BJ (cell line): ENCODE measurements around the gene TUBA3E. TPM values are rescaled to one million over a fixed set of nuclear protein-coding genes. Genes with fewer than 3 reads are reported as not detected.
"Not testable (repeated sequence)": the region's sequence is repeated elsewhere in the genome, so short reads cannot be mapped to it uniquely, and the experiment has no call there.

Source experiments
- CTCF ChIA-PET: fragments of 350-600 bp; formaldehyde crosslinking; extraction: SDS; loops from one replicate; lab custom pipeline; 2021; ENCODE audit warnings: antibody characterized with exemption, inconsistent platforms; lab: Yijun Ruan, JAX
- POLR2A ChIA-PET: fragments of 300-600 bp; sonication (Branson Sonifier 250); formaldehyde crosslinking; extraction: SDS; loops from one replicate; lab custom pipeline; 2021; ENCODE audit warnings: antibody characterized with exemption; lab: Charles Lee
- DNase-seq: peaks from one replicate; pipeline ENCODE4 v3.0.0-alpha.2; 2011; ENCODE audit warnings: low read depth
- H3K27me3 ChIP-seq: 2 replicates; pipeline ENCODE4 v1.6.0; 2011; ENCODE audit warnings: low read length; ENCODE audit not compliant: control insufficient read depth, insufficient read depth
- H3K36me3 ChIP-seq: 2 replicates; pipeline ENCODE4 v1.5.1; 2011; ENCODE audit warnings: low read length; ENCODE audit not compliant: control insufficient read depth, insufficient read depth
- H3K4me3 ChIP-seq: 2 replicates; pipeline ENCODE4 v1.5.1; 2011; ENCODE audit warnings: low read depth, mild to moderate bottlenecking, control low read depth, low read length
- polyA plus RNA-seq: library from polyadenylated mRNA; depleted of rRNA; stranded (reverse); fragments of >200 nt; gene quantifications from 2 replicates; pipeline ENCODE4 v1.2.3, GENCODE V29; 2011
- TF ChIP-seq, protein P1 (sequence below): IDR thresholded peaks from 2 replicates; pipeline ENCODE4 v1.5.1; 2011; ENCODE audit warnings: low read depth, mild to moderate bottlenecking, control low read depth, inconsistent platforms, low read length, moderate library complexity; ENCODE audit not compliant: insufficient read depth

Gene TUBA3E
- polyA plus RNA-seq, 1 experiment = not detected

DNA sequence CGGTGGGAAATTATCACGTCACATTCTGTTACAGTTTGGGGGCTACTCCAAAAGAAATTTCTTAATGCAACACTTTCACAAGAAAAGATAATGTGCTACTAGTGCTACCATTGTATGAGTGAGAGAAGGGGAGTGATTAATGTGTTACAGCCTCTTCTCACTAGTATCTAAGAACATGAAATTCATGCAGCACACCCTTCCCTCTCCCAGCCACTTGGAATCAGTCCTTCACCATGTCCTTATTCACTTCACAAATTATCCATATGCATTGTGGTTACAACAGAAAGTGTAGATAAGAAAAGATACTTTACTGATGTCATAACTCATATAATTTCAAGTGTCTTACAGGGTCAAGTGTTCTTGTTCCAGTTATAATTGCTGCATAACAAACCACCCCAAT, 20.9 kb upstream of the TUBA3E start:
- CTCF ChIA-PET, DNase-seq, H3K27me3 ChIP-seq, POLR2A ChIA-PET, H3K4me3 ChIP-seq, H3K36me3 ChIP-seq: not testable (repeated sequence)

DNA sequence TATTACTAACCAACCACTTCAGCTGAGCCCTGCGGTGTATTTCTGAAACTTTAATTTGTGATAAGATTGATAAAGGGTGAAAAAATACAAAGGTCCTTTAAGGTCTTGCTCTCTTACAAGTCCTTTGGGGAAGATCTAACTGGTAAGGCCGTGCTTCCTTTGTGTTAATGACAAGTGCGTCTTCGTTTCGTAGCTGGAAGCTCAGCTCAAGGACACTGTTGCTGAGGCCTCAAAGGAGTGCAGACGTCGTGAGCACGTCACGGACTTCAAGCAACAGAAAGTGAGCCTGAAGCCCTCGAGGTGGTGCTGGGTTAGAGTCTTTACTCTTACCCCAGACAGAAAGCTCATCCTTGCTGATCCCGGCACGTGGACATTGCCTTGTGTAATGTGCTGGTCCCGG, 8.8 kb upstream of the TUBA3E start:
- H3K27me3 ChIP-seq, H3K36me3 ChIP-seq, H3K4me3 ChIP-seq, DNase-seq, CTCF ChIA-PET, POLR2A ChIA-PET: not testable (repeated sequence)

DNA sequence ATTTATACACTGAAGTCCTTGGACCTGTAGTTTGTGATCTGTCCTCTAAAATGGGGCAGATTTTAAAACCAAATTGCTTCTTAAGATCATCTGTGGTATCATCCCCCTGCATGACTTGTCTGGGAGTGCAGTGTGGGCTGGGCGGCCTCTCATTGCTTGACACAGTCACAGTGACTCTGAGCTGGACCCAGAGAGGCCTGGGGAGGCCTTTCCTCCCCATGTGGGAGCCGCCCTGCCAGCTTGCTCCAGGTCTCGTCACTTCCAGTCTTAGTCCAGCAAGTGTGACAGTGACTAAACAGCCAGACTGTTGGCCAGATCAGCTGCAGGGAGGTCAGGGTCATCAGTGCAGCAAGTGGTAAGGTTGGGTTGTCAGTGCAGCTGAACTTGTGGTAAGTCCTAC, 4.9 kb upstream of the TUBA3E start:
- H3K27me3 ChIP-seq, H3K4me3 ChIP-seq, POLR2A ChIA-PET, DNase-seq, CTCF ChIA-PET, H3K36me3 ChIP-seq: not testable (repeated sequence)

DNA sequence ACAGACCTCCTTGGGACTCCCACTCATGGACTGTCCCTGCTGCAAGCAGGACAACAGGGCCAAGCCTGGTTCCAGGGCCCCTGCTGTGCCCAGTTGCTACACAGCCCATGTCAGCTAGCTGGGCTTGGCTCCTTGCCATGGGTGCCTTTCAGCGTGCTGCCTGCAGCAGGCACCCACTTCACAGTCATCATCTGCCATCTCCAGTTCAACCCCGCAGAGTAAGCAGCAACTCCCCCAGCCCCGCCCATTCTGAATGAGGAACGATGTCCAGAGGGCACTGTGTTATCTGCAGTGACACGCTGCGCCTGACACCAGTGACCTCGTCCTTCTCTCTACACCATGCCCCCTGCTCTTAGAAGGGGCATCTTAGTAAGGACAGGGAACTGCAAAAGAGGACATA, 4.3 kb upstream of the TUBA3E start:
- DNase-seq, H3K36me3 ChIP-seq, H3K27me3 ChIP-seq, CTCF ChIA-PET, POLR2A ChIA-PET, H3K4me3 ChIP-seq: not testable (repeated sequence)

DNA sequence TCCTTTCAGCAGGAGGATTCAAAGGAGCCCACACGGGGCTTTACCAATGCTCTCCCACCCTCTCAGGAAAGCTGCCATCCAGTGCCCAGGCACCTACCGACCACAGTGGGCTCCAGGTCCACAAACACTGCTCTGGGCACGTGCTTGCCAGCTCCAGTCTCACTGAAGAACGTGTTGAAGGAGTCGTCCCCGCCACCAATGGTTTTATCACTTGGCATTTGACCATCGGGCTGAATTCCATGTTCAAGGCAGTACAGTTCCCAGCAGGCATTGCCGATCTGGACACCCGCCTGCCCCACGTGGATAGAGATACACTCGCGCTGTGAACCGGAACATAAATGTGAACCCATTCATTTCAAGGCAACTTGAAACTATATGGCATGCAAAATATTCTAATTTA, 2.2 kb downstream of the TUBA3E start:
- H3K27me3 ChIP-seq, POLR2A ChIA-PET, CTCF ChIA-PET, DNase-seq, H3K36me3 ChIP-seq, H3K4me3 ChIP-seq: not testable (repeated sequence)

DNA sequence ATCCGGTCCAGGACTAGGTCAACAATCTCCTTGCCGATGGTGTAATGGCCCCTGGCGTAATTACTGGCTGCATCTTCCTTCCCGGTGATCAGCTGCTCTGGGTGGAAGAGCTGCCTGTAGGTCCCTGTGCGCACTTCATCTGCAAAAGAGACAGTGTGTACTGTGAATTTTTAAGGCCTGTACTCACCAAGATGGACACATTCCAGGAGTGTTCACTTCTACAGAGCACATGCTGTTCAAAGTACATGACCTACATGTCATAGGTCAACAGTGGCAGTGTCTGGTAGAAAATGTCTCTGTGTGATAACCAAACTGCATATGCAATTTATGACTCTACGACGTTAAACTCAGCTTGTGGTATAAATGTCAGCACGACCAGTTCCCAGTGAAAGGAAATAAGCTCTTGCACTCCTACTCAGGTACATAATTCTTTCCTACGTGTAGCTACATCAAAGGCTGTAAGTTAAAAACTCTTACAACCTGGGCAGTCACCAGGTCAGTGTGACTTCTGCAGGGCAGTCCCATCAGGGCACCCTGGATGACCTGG, 3.1 kb downstream of the TUBA3E start:
- H3K4me3 ChIP-seq, H3K36me3 ChIP-seq, CTCF ChIA-PET, H3K27me3 ChIP-seq, POLR2A ChIA-PET, DNase-seq: not testable (repeated sequence)

DNA sequence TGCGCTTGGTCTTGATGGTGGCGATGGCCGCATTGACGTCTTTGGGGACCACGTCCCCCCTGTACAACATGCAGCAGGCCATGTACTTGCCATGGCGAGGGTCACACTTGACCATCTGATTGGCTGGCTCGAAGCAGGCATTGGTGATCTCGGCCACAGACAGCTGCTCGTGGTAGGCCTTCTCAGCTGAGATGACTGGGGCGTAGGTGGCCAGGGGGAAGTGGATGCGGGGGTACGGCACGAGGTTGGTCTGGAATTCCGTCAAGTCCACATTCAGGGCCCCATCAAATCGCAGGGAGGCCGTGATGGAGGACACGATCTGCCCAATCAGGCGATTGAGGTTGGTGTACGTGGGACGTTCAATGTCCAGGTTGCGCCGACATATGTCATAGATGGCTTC, 4.4 kb downstream of the TUBA3E start:
- H3K36me3 ChIP-seq, H3K27me3 ChIP-seq, H3K4me3 ChIP-seq, POLR2A ChIA-PET, CTCF ChIA-PET, DNase-seq: not testable (repeated sequence)

DNA sequence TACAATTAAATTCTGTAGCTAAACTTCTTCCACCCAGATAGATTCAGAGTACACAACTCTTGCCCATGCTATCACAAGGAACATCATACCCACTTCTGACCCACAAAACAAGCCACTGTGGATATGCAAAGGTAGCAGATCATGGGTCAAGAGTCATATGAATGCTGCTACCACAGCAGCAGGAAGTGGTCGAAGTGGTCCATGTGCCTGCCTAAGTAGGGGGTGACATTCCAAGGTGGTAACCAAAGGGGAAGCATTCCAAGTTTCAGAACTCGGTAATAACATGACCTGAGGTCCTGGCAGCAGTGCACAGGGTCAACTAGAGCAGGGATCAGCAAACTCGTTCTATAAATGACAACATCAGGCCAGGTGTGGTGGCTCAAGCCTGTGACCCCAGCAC, 5.8 kb downstream of the TUBA3E start:
- H3K4me3 ChIP-seq, POLR2A ChIA-PET: not testable (repeated sequence)

DNA sequence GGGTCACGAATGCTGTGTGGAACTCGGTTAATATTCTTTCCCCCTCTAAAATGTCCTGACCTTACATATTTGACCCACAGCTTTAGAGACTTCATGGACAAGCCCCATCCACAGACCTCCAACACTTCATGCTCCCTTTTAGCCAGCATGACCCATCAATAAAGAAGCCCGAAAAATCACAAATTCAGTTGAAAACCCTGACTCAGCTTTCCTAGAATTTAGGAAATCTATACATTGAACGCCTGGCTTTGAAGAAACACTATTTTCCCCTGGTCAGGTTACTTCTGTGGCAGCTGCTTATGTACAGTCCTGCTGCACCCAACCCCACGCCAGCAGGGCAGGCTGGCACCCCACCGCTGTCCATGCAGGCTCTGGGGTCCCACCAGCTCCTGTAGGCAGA, 6.9 kb downstream of the TUBA3E start:
- DNase-seq, H3K4me3 ChIP-seq, H3K27me3 ChIP-seq, POLR2A ChIA-PET, H3K36me3 ChIP-seq: not testable (repeated sequence)
- CTCF ChIA-PET = interaction anchor here (1.1 kb wide), 1 partner anchor 10 kb away, joined by 4 read pairs; the partner anchor contains the start of gene SMPD4

More for the DNA sequence above, 5.8 kb downstream of the TUBA3E start:
- CTCF ChIA-PET, DNase-seq, H3K27me3 ChIP-seq, H3K36me3 ChIP-seq: not testable (repeated sequence)

DNA sequence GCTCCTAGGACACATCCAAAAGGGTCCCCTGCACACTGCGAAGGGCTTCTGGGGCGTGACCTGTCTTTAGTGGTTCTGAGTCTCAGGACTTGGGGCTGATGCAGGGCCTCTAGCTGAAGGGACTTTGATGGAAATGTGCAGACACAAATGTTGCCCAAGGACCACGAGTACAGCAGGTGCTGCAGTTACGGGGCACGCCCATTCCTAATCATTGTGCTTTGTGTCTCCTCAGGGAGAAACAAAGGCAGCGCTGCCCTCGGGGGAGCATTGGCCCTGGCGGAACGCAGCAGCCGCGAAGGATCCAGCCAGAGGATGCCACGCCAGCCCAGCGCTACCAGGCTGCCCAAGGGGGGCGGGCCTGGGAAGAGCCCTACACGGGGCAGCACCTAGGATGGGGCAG, 8.0 kb downstream of the TUBA3E start:
- CTCF ChIA-PET = no interaction called here
- TF ChIP-seq, protein P1, sequence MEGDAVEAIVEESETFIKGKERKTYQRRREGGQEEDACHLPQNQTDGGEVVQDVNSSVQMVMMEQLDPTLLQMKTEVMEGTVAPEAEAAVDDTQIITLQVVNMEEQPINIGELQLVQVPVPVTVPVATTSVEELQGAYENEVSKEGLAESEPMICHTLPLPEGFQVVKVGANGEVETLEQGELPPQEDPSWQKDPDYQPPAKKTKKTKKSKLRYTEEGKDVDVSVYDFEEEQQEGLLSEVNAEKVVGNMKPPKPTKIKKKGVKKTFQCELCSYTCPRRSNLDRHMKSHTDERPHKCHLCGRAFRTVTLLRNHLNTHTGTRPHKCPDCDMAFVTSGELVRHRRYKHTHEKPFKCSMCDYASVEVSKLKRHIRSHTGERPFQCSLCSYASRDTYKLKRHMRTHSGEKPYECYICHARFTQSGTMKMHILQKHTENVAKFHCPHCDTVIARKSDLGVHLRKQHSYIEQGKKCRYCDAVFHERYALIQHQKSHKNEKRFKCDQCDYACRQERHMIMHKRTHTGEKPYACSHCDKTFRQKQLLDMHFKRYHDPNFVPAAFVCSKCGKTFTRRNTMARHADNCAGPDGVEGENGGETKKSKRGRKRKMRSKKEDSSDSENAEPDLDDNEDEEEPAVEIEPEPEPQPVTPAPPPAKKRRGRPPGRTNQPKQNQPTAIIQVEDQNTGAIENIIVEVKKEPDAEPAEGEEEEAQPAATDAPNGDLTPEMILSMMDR = no peak
- DNase-seq = no peak

DNA sequence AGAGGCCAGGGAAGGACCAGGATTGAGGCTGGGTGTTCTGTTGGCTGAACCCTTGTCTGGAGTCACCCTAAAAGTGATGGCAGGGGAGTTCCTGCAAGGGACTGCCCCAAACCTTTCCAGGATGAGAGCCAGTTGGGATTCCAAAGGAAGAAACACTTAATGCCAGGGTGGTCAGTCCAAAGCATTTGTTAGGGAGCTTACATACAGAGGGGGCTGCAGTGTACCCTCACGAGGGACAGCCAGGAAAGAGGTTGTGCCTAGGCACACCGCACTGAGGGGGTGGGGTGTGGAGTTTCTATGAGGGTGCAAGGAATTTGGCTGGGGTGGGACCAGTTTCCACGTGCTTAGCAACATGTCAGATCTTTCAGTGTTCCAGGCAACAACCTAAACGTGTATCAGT, 9.3 kb downstream of the TUBA3E start:
- CTCF ChIA-PET, POLR2A ChIA-PET: not testable (repeated sequence)

More for the DNA sequence above, 8.0 kb downstream of the TUBA3E start:
- no peak overlapping the region for H3K4me3 ChIP-seq
- H3K27me3 ChIP-seq = no peaks in the 10 kb centered on the region
- peaks cover 3% of the 10 kb centered on the region for H3K36me3 ChIP-seq
- POLR2A ChIA-PET = no interaction called here

DNA sequence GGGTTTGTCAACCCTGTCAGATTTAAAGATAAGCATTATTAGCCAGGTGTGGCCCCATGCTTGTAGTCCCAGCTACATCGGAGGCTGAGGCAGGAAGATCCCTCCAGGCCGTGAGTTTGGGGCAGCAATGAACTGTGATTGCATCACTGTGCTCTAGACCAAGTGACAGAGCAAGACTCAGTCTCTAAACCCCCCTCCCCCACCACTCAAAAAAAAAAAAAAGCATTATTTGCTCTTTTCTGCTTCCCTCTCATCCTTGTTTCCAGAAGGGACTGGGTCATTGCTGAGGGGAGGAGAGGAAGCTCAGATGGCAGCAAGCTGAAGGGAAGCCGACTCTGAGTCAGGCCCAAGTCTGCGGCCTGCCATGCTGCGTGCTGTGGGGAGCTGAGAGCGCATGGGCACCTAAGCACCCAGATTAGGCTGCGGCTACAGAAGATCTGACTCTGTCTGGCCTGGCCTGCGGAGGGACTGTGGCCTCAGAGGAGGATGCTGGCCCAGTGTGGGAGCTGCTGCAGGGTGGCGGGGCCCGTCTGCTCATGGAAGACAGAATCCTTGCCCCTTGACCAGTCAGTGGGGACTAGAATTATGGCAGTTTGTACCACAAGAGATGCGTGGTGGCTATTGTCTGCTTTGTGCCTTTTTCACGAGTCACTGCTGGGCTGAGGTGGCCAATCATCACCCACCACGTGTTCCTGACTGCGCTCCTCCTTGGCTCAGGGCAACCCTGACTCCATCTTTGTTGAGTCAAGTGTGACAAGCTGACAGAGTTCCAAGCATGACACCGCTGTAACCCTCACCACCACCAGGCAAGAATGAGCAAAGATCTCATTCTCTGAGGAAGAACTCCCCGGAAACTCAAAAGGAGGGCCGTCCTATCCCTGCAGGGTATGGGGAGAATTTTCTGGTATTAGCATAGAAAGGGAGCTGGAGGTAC, 10.1 kb downstream of the TUBA3E start:
- DNase-seq, H3K4me3 ChIP-seq, H3K27me3 ChIP-seq, H3K36me3 ChIP-seq, POLR2A ChIA-PET: not testable (repeated sequence)
- CTCF ChIA-PET = interaction anchor here (0.9 to 2.5 kb wide), 2 partner anchors 145 to 154 kb away, joined by 5 to 10 read pairs; partner anchors contain the start of gene IMP4

More for the DNA sequence above, 9.3 kb downstream of the TUBA3E start:
- not testable (repeated sequence) for H3K27me3 ChIP-seq, H3K4me3 ChIP-seq, DNase-seq, H3K36me3 ChIP-seq
